Activated CD4-positive, alpha-beta T cell treated with anti-CD3 and anti-CD28 coated beads, Interleukin-2, amount 10 ng/mL, durations not matched to agents 7 days and 5 days (primary cell): ENCODE data around the gene ADGB. TPM values are rescaled to one million over a fixed set of nuclear protein-coding genes. Genes with fewer than 3 reads are reported as not detected.

ENCODE experiments used
- CTCF ChIA-PET: fragments of 350-600 bp; sonication (Branson Sonifier 250); formaldehyde crosslinking; loops from one replicate; lab custom pipeline; 2021; ENCODE audit warnings: antibody characterized with exemption; lab: Charles Lee
- POLR2A ChIA-PET: fragments of 350-600 bp; sonication (Branson Sonifier 250); formaldehyde crosslinking; loops from one replicate; lab custom pipeline; 2021; ENCODE audit warnings: antibody characterized with exemption; lab: Charles Lee
- DNase-seq: peaks from one replicate; pipeline ENCODE4 v3.0.0-alpha.2; 2020
- H3K27ac Mint-ChIP-seq: one replicate; pipeline ENCODE4 v1.8.0; 2021; ENCODE audit warnings: mild to moderate bottlenecking, moderate library complexity, mixed read lengths
- H3K27me3 Mint-ChIP-seq: one replicate; pipeline ENCODE4 v1.8.0; 2021; ENCODE audit warnings: mixed read lengths
- H3K36me3 Mint-ChIP-seq: one replicate; pipeline ENCODE4 v1.8.0; 2021; ENCODE audit warnings: low read depth, mixed read lengths
- H3K4me1 Mint-ChIP-seq: one replicate; pipeline ENCODE4 v1.8.0; 2021; ENCODE audit warnings: mixed read lengths
- H3K4me3 Mint-ChIP-seq: one replicate; pipeline ENCODE4 v1.8.0; 2021; ENCODE audit warnings: mild to moderate bottlenecking, moderate library complexity, mixed read lengths
- H3K9me3 Mint-ChIP-seq: one replicate; pipeline ENCODE4 v1.8.0; 2021; ENCODE audit warnings: mixed read lengths
- total RNA-seq, 2 experiments: library from RNA; stranded (reverse); gene quantifications; one replicate each; pipeline ENCODE4 v1.2.3, GENCODE V29; 2021

The ADGB gene
- total RNA-seq, 2 experiments from 2014 or later = not detected

GRCh38 chr6:146864885-146865284, 266.1 kb downstream of the ADGB start:
- Mint-ChIP-seq H3K27ac (no peak overlapping the region), H3K27me3 (no peaks in the 10 kb centered on the region), H3K4me3 (no peak overlapping the region), H3K36me3 (no peaks in the 10 kb centered on the region), H3K9me3 (no peaks in the 10 kb centered on the region), H3K4me1 (peaks cover 1% of the 10 kb centered on the region)
- ChIA-PET CTCF (interaction anchor here (1.2 to 1.3 kb wide), 2 partner anchors 11 to 25 kb away, joined by 3 to 4 read pairs; no protein-coding TSS in a partner anchor), POLR2A (no interaction called here)
- no peak for DNase-seq

Other genes starting within 250 kb of the ADGB start
- under 1 TPM in 1 of 2 experiments, not detected in 1; 0.23 TPM for gene RAB32, start 55.1 kb upstream of the ADGB start, total RNA-seq